GM18861 (cell line): Measurements from ENCODE around the gene FAM107B.
"Not testable (repeated sequence)": the region's sequence is repeated elsewhere in the genome, so short reads cannot be mapped to it uniquely, and the experiment has no call there.

Source experiments
- ATAC-seq: cut with Tn5 transposase; IDR thresholded peaks from one replicate; pipeline ENCODE4 v1.9.1; 2021; ENCODE audit not compliant: unreplicated experiment

FAM107B gene

GRCh38 chr10:14639637-14640036 lies 135.1 kb downstream of the FAM107B start:
- no peak for ATAC-seq

- no peak for ATAC-seq
Observed at GRCh38 chr10:14635043-14635710, 139.5 kb downstream of the FAM107B start.

GRCh38 chr10:14634572-14634971 lies 140.1 kb downstream of the FAM107B start:
- not testable (repeated sequence) for ATAC-seq

GRCh38 chr10:14625765-14626525 lies 148.8 kb downstream of the FAM107B start:
- ATAC-seq: no peak

- ATAC-seq: no peak
Observed at GRCh38 chr10:14625192-14625631, 149.5 kb downstream of the FAM107B start.

- ATAC-seq: no peak
Observed at GRCh38 chr10:14624600-14624999, 150.1 kb downstream of the FAM107B start.

- ATAC-seq: no peak
Observed at GRCh38 chr10:14623931-14624330, 150.8 kb downstream of the FAM107B start.

- ATAC-seq: no peak
Observed at GRCh38 chr10:14621037-14621436, 153.7 kb downstream of the FAM107B start.

GRCh38 chr10:14618674-14619073 lies 156.0 kb downstream of the FAM107B start:
- no peak for ATAC-seq

GRCh38 chr10:14617852-14618251 lies 156.8 kb downstream of the FAM107B start:
- ATAC-seq: no peak

GRCh38 chr10:14616955-14617730 lies 157.6 kb downstream of the FAM107B start:
- ATAC-seq: no peak

- no peak for ATAC-seq
Observed at GRCh38 chr10:14616465-14616864, 158.2 kb downstream of the FAM107B start.

GRCh38 chr10:14613588-14613920 lies 161.1 kb downstream of the FAM107B start:
- ATAC-seq: no peak

- ATAC-seq: no peak
Observed at GRCh38 chr10:14612873-14613587, 161.7 kb downstream of the FAM107B start.

GRCh38 chr10:14611968-14612693 lies 162.6 kb downstream of the FAM107B start:
- peak; percentile 56 for ATAC-seq

- ATAC-seq: no peak
Observed at GRCh38 chr10:14609178-14609577, 165.5 kb downstream of the FAM107B start.

- ATAC-seq: peak; percentile 29
Observed at GRCh38 chr10:14608381-14609001, 166.2 kb downstream of the FAM107B start.

GRCh38 chr10:14606633-14607032 lies 168.1 kb downstream of the FAM107B start:
- no peak for ATAC-seq

- peak; percentile 38 for ATAC-seq
Observed at GRCh38 chr10:14605231-14605925, 169.3 kb downstream of the FAM107B start.
